Liver (tissue), 3 donors: ENCODE results near the gene SEPTIN2.
A peak's percentile ranks its signal among the peaks of the same experiment; 100 is the strongest.

Experiments used
- CTCF ChIP-seq: fragments of 150-350 bp; IDR thresholded peaks from 2 replicates; pipeline ENCODE4 v1.5.1; 2017; ENCODE audit warnings: improper control_type of control experiment, low read depth, low read length; ENCODE audit not compliant: missing input control
- FOXA1 ChIP-seq: IDR thresholded peaks from 2 replicates; pipeline ENCODE4 v1.6.1; 2016; ENCODE audit warnings: antibody characterized with exemption
- GABPA ChIP-seq, 2 donors: IDR thresholded peaks in 1 of 2; conservative IDR thresholded peaks in 1 of 2; 2 replicates each; pipeline ENCODE4 v1.6.1; 2016; ENCODE audit warnings: antibody characterized with exemption in 2 of 2, mild to moderate bottlenecking in 1 of 2, moderate library complexity in 1 of 2
- REST ChIP-seq: IDR thresholded peaks from 2 replicates; pipeline ENCODE4 v1.6.1; 2016; ENCODE audit warnings: antibody characterized with exemption, mild to moderate bottlenecking
- SP1 ChIP-seq: IDR thresholded peaks from 2 replicates; pipeline ENCODE4 v1.6.1; 2018; ENCODE audit warnings: antibody characterized with exemption, mild to moderate bottlenecking
- YY1 ChIP-seq: IDR thresholded peaks from 2 replicates; pipeline ENCODE4 v1.6.1; 2016; ENCODE audit warnings: antibody characterized with exemption, mild to moderate bottlenecking
- donor health status: healthy.
- donor health status: healthy.

- peak; percentile 41 for TF ChIP-seq CTCF
- TF ChIP-seq YY1 = no peak
- no peak for TF ChIP-seq GABPA (IDR thresholded peaks at IDR 0.05 in 1 of 2, conservative IDR thresholded peaks at IDR 0.05 in 1 of 2)
- TF ChIP-seq REST = no peak
- TF ChIP-seq SP1 = no peak
- no peak for TF ChIP-seq FOXA1
Observed at GRCh38 chr2:241391892-241392665, 76.4 kb downstream of the SEPTIN2 start.
